ENCODE measurements around the gene DCLK1. TPM values are rescaled to one million over a fixed set of nuclear protein-coding genes. Genes with fewer than 3 reads are reported as not detected.

Gene DCLK1
- total RNA-seq, 1 donor from 2014 or later: 9.1 TPM

DNA sequence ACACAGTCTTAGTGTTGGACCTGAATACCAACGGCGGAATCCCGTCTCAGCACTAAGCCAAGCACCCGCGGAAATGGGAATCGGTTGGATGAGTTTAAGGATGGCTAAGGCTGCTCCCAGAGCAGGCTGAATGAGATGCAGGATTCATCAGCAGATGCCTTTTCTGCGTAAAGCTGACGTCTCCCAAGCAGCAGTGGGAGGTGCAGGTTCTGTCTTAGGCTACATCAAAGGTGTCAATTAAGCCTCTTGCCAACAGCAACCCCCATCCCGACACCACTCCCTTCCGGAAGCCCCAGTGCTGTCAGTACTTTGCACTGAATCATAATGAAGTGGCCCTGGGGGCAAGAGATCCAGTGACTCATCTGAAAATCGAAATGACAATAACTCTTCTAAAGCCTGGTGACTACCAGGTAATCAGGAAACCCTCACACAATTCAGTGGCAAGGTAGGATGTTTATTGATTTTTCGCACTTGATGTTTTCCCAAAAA lies 275.6 kb downstream of the DCLK1 start:
- Mint-ChIP-seq H3K27ac (ENCODE audit: unreplicated experiment) (peak overlapping the region; percentile 13), H3K9me3 (ENCODE audit: unreplicated experiment) (peaks cover 4% of the 10 kb centered on the region), H3K36me3 (ENCODE audit: unreplicated experiment) (no peaks in the 10 kb centered on the region), H3K4me1 (ENCODE audit: unreplicated experiment) (peaks cover 56% of the 10 kb centered on the region), H3K27me3 (ENCODE audit: unreplicated experiment) (no peaks in the 10 kb centered on the region), H3K4me3 (ENCODE audit: unreplicated experiment) (no peak overlapping the region)
- no peak for DNase-seq (ENCODE audit: extremely low spot score, unreplicated experiment)
- TF ChIP-seq, protein P1, sequence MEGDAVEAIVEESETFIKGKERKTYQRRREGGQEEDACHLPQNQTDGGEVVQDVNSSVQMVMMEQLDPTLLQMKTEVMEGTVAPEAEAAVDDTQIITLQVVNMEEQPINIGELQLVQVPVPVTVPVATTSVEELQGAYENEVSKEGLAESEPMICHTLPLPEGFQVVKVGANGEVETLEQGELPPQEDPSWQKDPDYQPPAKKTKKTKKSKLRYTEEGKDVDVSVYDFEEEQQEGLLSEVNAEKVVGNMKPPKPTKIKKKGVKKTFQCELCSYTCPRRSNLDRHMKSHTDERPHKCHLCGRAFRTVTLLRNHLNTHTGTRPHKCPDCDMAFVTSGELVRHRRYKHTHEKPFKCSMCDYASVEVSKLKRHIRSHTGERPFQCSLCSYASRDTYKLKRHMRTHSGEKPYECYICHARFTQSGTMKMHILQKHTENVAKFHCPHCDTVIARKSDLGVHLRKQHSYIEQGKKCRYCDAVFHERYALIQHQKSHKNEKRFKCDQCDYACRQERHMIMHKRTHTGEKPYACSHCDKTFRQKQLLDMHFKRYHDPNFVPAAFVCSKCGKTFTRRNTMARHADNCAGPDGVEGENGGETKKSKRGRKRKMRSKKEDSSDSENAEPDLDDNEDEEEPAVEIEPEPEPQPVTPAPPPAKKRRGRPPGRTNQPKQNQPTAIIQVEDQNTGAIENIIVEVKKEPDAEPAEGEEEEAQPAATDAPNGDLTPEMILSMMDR (IDR thresholded peaks at IDR 0.05): no peak

DNA sequence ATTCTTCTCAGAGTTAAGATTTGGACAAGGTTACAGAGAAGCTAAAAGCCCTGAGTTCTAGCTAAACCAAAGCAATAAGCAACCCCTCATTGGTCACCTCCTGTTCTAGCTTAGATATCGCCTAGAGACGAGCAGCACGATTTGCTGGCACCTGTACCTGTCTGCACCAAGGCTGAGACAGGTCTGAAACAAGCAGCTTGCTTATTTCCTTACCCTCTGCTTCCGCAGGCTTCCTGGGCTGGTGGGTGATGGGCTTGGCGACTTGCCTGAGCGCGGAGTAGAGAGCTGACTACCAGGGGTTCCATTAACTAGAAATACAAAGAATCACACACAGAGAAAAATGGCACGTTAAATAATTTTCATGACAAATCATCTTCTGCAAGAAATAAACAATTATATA lies 276.9 kb downstream of the DCLK1 start:
- peaks cover 4% of the 10 kb centered on the region for H3K9me3 Mint-ChIP-seq (ENCODE audit: unreplicated experiment)
- DNase-seq (ENCODE audit: extremely low spot score, unreplicated experiment): no peak
- no peak overlapping the region for H3K4me3 Mint-ChIP-seq (ENCODE audit: unreplicated experiment)
- peaks cover 55% of the 10 kb centered on the region for H3K4me1 Mint-ChIP-seq (ENCODE audit: unreplicated experiment)
- no peaks in the 10 kb centered on the region for H3K36me3 Mint-ChIP-seq (ENCODE audit: unreplicated experiment)
- no peak overlapping the region for H3K27ac Mint-ChIP-seq (ENCODE audit: unreplicated experiment)
- TF ChIP-seq, protein P1 (IDR thresholded peaks at IDR 0.05): no peak
- no peaks in the 10 kb centered on the region for H3K27me3 Mint-ChIP-seq (ENCODE audit: unreplicated experiment)

DNA sequence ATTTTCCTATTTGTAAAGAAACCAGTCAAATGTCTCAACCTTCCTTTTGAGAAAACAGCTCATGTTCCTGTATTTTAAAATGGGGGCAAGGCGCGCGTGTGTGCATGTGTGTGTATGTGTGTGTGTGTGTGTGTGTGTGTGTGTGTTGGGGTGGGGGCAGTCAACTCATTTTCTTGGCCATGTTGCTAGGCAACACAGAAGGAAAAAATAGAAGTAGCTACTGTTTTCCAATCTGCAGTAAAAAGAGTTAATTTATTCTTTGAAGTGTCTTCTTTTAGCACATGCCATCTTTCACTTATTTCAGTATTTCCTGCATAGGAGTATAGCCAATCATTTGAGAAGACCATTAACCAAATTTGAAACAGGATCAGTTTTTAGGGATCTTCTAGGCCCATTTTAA lies 279.3 kb downstream of the DCLK1 start:
- Mint-ChIP-seq H3K27ac (ENCODE audit: unreplicated experiment) (no peak overlapping the region), H3K27me3 (ENCODE audit: unreplicated experiment) (no peaks in the 10 kb centered on the region), H3K36me3 (ENCODE audit: unreplicated experiment) (no peaks in the 10 kb centered on the region), H3K9me3 (ENCODE audit: unreplicated experiment) (peaks cover 4% of the 10 kb centered on the region), H3K4me3 (ENCODE audit: unreplicated experiment) (no peak overlapping the region), H3K4me1 (ENCODE audit: unreplicated experiment) (peaks cover 39% of the 10 kb centered on the region)
- TF ChIP-seq, protein P1 (IDR thresholded peaks at IDR 0.05): no peak
- DNase-seq (ENCODE audit: extremely low spot score, unreplicated experiment): no peak

DNA sequence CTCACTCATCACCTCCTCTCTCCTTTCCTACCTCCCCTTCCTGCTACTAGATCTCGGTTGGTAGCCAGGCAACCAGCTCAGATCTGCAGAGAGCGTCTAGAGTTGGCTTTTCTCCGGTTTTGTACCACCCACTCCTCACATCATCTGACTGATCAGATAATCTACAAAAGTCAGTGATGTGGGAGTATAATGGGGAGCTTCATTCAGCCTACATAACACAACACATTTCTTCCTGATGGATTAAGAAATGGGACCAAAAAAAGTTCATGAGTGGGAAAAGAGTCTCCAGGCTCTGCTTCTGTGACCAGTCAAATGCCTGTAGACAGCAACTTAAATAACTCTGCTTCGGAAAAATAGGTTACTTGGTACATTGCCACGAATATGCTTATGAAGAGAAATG lies 279.8 kb downstream of the DCLK1 start:
- Mint-ChIP-seq H3K36me3 (ENCODE audit: unreplicated experiment) (no peaks in the 10 kb centered on the region), H3K27me3 (ENCODE audit: unreplicated experiment) (no peaks in the 10 kb centered on the region), H3K4me3 (ENCODE audit: unreplicated experiment) (no peak overlapping the region), H3K27ac (ENCODE audit: unreplicated experiment) (peak overlapping the region; percentile 8), H3K4me1 (ENCODE audit: unreplicated experiment) (peaks cover 34% of the 10 kb centered on the region), H3K9me3 (ENCODE audit: unreplicated experiment) (peaks cover 4% of the 10 kb centered on the region)
- TF ChIP-seq, protein P1 (IDR thresholded peaks at IDR 0.05): no peak
- DNase-seq (ENCODE audit: extremely low spot score, unreplicated experiment): no peak

DNA sequence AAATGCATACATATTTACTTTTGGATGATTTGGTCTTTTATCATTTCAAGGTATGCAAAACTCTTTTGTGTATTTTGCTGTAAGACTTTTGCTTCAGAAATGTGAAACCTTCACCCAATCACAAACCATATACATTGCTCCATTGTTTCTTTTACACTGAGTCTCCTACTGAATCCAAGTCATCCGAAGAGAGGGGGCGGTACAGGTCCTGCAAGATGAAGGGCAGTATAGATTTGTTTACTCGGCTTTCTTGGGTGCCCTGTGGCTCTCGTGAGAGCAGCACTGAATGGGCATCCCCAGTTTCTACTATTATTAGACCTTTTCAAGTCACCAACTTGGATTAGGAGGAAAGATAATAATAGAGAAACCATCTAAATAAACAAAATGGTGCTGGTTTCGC lies 280.6 kb downstream of the DCLK1 start:
- Mint-ChIP-seq H3K4me1 (ENCODE audit: unreplicated experiment) (peaks cover 26% of the 10 kb centered on the region), H3K36me3 (ENCODE audit: unreplicated experiment) (no peaks in the 10 kb centered on the region), H3K4me3 (ENCODE audit: unreplicated experiment) (no peak overlapping the region), H3K27me3 (ENCODE audit: unreplicated experiment) (no peaks in the 10 kb centered on the region), H3K9me3 (ENCODE audit: unreplicated experiment) (peaks cover 4% of the 10 kb centered on the region), H3K27ac (ENCODE audit: unreplicated experiment) (no peak overlapping the region)
- no peak for DNase-seq (ENCODE audit: extremely low spot score, unreplicated experiment)
- TF ChIP-seq, protein P1 (IDR thresholded peaks at IDR 0.05): no peak
